SK-N-SH (cell line): Measurements from ENCODE around the gene PCYT2. TPM values are rescaled to one million over a fixed set of nuclear protein-coding genes. Genes with fewer than 3 reads are reported as not detected.

ENCODE experiments used
- CTCF ChIA-PET: fragments of 300-600, 350-600 bp; formaldehyde crosslinking; extraction: SDS; loops from one replicate; lab custom pipeline; 2021; lab: Yijun Ruan, JAX
- POLR2A ChIA-PET: fragments of 350-600 bp; sonication (Branson Sonifier 250); formaldehyde crosslinking; extraction: SDS; loops from one replicate; lab custom pipeline; 2020; ENCODE audit warnings: antibody characterized with exemption, inconsistent platforms; lab: Yijun Ruan, JAX
- DNase-seq: peaks from one replicate; pipeline ENCODE4 v3.0.0; 2012
- H2AFZ ChIP-seq: fragments of 200-600 bp; sonication (generic); 2 replicates; pipeline ENCODE4 v1.8.1; 2016; ENCODE audit warnings: antibody characterized with exemption, mild to moderate bottlenecking, low read depth
- H3F3A ChIP-seq: fragments of 200-600 bp; sonication (generic); replicated peaks from 2 replicates; pipeline ENCODE3; 2016; ENCODE audit warnings: antibody characterized with exemption, mild to moderate bottlenecking; ENCODE audit not compliant: insufficient read depth
- H3K27ac ChIP-seq, 2 experiments: fragments of 200-500 bp in 1 of 2; fragments of 200-600 bp in 1 of 2; sonication (Bioruptor generic) in 1 of 2; sonication (generic), shearing (Covaris generic) in 1 of 2; 2 replicates each; pipeline versions ENCODE4 v1.5.1 to v1.6.1; 2014 to 2016; ENCODE audit warnings: low read depth in 2 of 2, inconsistent platforms in 1 of 2, low read length in 1 of 2, mild to moderate bottlenecking in 1 of 2, mixed read lengths in 1 of 2
- H3K27me3 ChIP-seq: fragments of 200-600 bp; sonication (generic), shearing (Covaris generic); 2 replicates; pipeline ENCODE4 v1.6.1; 2016; ENCODE audit warnings: mixed run types; ENCODE audit not compliant: insufficient read depth
- H3K36me3 ChIP-seq, 2 experiments: fragments of 200-500 bp in 1 of 2; fragments of 200-600 bp in 1 of 2; sonication (Bioruptor generic) in 1 of 2; sonication (generic) in 1 of 2; replicated peaks in 1 of 2; 2 replicates each; pipeline versions ENCODE3 to v1.5.1; 2014 to 2016; ENCODE audit warnings: low read length in 1 of 2, mild to moderate bottlenecking in 1 of 2; ENCODE audit not compliant: insufficient read depth in 2 of 2, control insufficient read depth in 1 of 2
- H3K4me1 ChIP-seq, 2 experiments: fragments of 200-500 bp in 1 of 2; fragments of 200-600 bp in 1 of 2; sonication (Bioruptor generic) in 1 of 2; sonication (generic), shearing (Covaris generic) in 1 of 2; 2 replicates each; pipeline versions ENCODE4 v1.5.1 to v1.6.1; 2014 to 2016; ENCODE audit warnings: low read depth in 1 of 2, low read length in 1 of 2, mixed run types in 1 of 2; ENCODE audit not compliant: insufficient read depth in 2 of 2, control insufficient read depth in 1 of 2
- H3K4me2 ChIP-seq: fragments of 200-600 bp; sonication (generic), shearing (Covaris generic); 2 replicates; pipeline ENCODE4 v1.6.1; 2017; ENCODE audit warnings: mixed run types
- H3K4me3 ChIP-seq, 2 experiments: fragments of 200-500 bp in 1 of 2; fragments of 200-600 bp in 1 of 2; sonication (Bioruptor generic) in 1 of 2; sonication (generic), shearing (Covaris generic) in 1 of 2; 2 replicates each; pipeline versions ENCODE4 v1.5.1 to v1.8.1; 2014 to 2016; ENCODE audit warnings: low read depth in 2 of 2, inconsistent platforms in 1 of 2, low read length in 1 of 2, mild to moderate bottlenecking in 1 of 2, mixed read lengths in 1 of 2, moderate library complexity in 1 of 2
- H3K79me2 ChIP-seq: fragments of 200-600 bp; sonication (generic); 2 replicates; pipeline ENCODE4 v1.8.1; 2017; ENCODE audit warnings: mild to moderate bottlenecking; ENCODE audit not compliant: insufficient read depth
- H3K9ac ChIP-seq: fragments of 200-600 bp; sonication (generic); 2 replicates; pipeline ENCODE4 v1.6.1; 2017; ENCODE audit warnings: mixed run types
- H3K9me2 ChIP-seq: fragments of 200-600 bp; sonication (generic); 2 replicates; pipeline ENCODE4 v1.6.1; 2017; ENCODE audit warnings: mixed run types
- H3K9me3 ChIP-seq: fragments of 200-600 bp; sonication (generic); 2 replicates; pipeline ENCODE4 v1.6.1; 2017; ENCODE audit warnings: mixed run types, mild to moderate bottlenecking, moderate library complexity
- H4K20me1 ChIP-seq: fragments of 200-600 bp; sonication (generic); 2 replicates; pipeline ENCODE4 v1.6.1; 2017; ENCODE audit warnings: mild to moderate bottlenecking, mixed run types; ENCODE audit not compliant: insufficient read depth
- CHD2 ChIP-seq: fragments of 150-350 bp; IDR thresholded peaks from 2 replicates; pipeline ENCODE4 v1.6.1; 2018; ENCODE audit warnings: low read length; ENCODE audit not compliant: partially characterized antibody
- EP300 ChIP-seq, 2 experiments: IDR thresholded peaks; 2 replicates each; pipeline versions ENCODE4 v1.4.0 to v1.6.1; 2012; ENCODE audit warnings: borderline replicate concordance in 1 of 2, low read depth in 1 of 2, low read length in 1 of 2
- EZH2phosphoT487 ChIP-seq: fragments of 200-600 bp; sonication (generic); IDR thresholded peaks from 2 replicates; pipeline ENCODE4 v1.6.1; 2017; ENCODE audit warnings: low read depth, mixed run types, mild to moderate bottlenecking, antibody characterized with exemption, moderate library complexity, borderline replicate concordance
- GABPA ChIP-seq: IDR thresholded peaks from 2 replicates; pipeline ENCODE4 v1.4.0; 2012; ENCODE audit warnings: low read depth, mild to moderate bottlenecking
- GATA2 ChIP-seq: sonication (generic); formaldehyde crosslinking; IDR thresholded peaks from 2 replicates; pipeline ENCODE4 v1.5.0; 2020; ENCODE audit warnings: mild to moderate bottlenecking, missing genetic modification reagents
- MAX ChIP-seq: IDR thresholded peaks from 2 replicates; pipeline ENCODE4 v1.4.0; 2012; ENCODE audit warnings: low read depth
- MXI1 ChIP-seq: IDR thresholded peaks from 2 replicates; pipeline ENCODE4 v1.6.1; 2012; ENCODE audit warnings: mild to moderate bottlenecking, low read depth, low read length, improper control_type of control experiment
- POLR2AphosphoS5 ChIP-seq: IDR thresholded peaks from 2 replicates; pipeline ENCODE4 v1.6.1; 2012; ENCODE audit warnings: low read depth, low read length
- RAD21 ChIP-seq: IDR thresholded peaks from 2 replicates; pipeline ENCODE4 v1.6.1; 2012; ENCODE audit warnings: mild to moderate bottlenecking, low read length
- RXRA ChIP-seq: IDR thresholded peaks from 2 replicates; pipeline ENCODE4 v1.4.0; 2012; ENCODE audit warnings: low read depth, mild to moderate bottlenecking, borderline replicate concordance
- SIN3A ChIP-seq: IDR thresholded peaks from 2 replicates; pipeline ENCODE4 v1.6.1; 2012; ENCODE audit warnings: low read depth, mild to moderate bottlenecking, low read length, moderate library complexity, borderline replicate concordance
- SMC3 ChIP-seq: IDR thresholded peaks from 2 replicates; pipeline ENCODE4 v1.6.1; 2012; ENCODE audit warnings: low read depth, low read length, improper control_type of control experiment
- TAF1 ChIP-seq: IDR thresholded peaks from 2 replicates; pipeline ENCODE4 v1.6.1; 2012; ENCODE audit warnings: low read depth, mild to moderate bottlenecking, low read length, moderate library complexity, borderline replicate concordance
- TCF12 ChIP-seq: IDR thresholded peaks from 2 replicates; pipeline ENCODE4 v1.4.0; 2012
- USF1 ChIP-seq: IDR thresholded peaks from 2 replicates; pipeline ENCODE4 v1.4.0; 2012; ENCODE audit warnings: low read depth, borderline replicate concordance
- USF2 ChIP-seq: fragments of 150-350 bp; IDR thresholded peaks from 2 replicates; pipeline ENCODE4 v1.6.1; 2017; ENCODE audit warnings: antibody characterized with exemption, low read length, low read depth, borderline replicate concordance
- YY1 ChIP-seq: IDR thresholded peaks from 2 replicates; pipeline ENCODE4 v1.4.0; 2012; ENCODE audit warnings: low read depth, mild to moderate bottlenecking
- WGBS: methylation state at CpG from one replicate; pipeline ENCODE4 v1.1.6; 2017; ENCODE audit warnings: low lambda C conversion rate; 5-methylcytosine and 5-hydroxymethylcytosine counted together
- polyA plus RNA-seq, 3 experiments: library from polyadenylated mRNA; depleted of rRNA; stranded (reverse); fragments of >200 nt; gene quantifications; 2 replicates each; pipeline ENCODE4 v1.2.3, GENCODE V29; 2012

PCYT2 gene
- polyA plus RNA-seq, 1 of the 3 experiments (the other 2 are of a cell fraction): 46.2 TPM

GRCh38 chr17:81917565-81918332 lies 6.5 kb upstream of the PCYT2 start, which contains the start of gene SIRT7 (continued):
- TF ChIP-seq TAF1 (peak; percentile 81), CHD2 (no peak), GATA2 (CRISPR knock-in tag) (no peak), RXRA (no peak), RAD21 (no peak), MXI1 (peak; percentile 55; the same call in 1 of the 2 replicates), GABPA (peak; percentile 78), MAX (peak; percentile 21; the same call in 1 of the 2 replicates), SIN3A (peak; percentile 69; the same call in 1 of the 2 replicates), EP300 (IDR thresholded peaks at IDR 0.05; ENCODE audit: borderline replicate concordance in 1 of 2, low read depth in 1 of 2, low read length in 1 of 2) (no peak), POLR2AphosphoS5 (peak; percentile 87), EZH2phosphoT487 (no peak), YY1 (peak; percentile 75)

GRCh38 chr17:81916234-81917001 lies 5.2 kb upstream of the PCYT2 start:
- H3K9me3 ChIP-seq: no peaks in the 10 kb centered on the region
- peak overlapping the region; percentile 68; the same call in 1 of the 2 replicates for H3K9ac ChIP-seq
- peak overlapping the region; percentile 89 to 100 for H3K4me3 ChIP-seq
- WGBS: 79% methylated on average over 20 of the region's 21 CpGs
- no peaks in the 10 kb centered on the region for H3K9me2 ChIP-seq
- peaks cover 7 to 26% of the 10 kb centered on the region in 2 experiments; a peak in 3 of 4 replicates for H3K4me1 ChIP-seq
- H2AFZ ChIP-seq: no peak overlapping the region
- H3K27me3 ChIP-seq: no peaks in the 10 kb centered on the region
- ChIA-PET CTCF (interaction anchor here (0.5 to 3.4 kb wide), 6 partner anchors 11 to 106 kb away, joined by 3 to 22 read pairs (median 4); partner anchors contain the start of genes CENPX, MAFG, NOTUM and PYCR1), POLR2A (interaction anchor here (0.7 to 1.3 kb wide), 3 partner anchors 21 to 105 kb away, joined by 3 to 8 read pairs (median 3); partner anchors contain the start of gene PYCR1)
- H3K36me3 ChIP-seq: peaks cover 25 to 73% of the 10 kb centered on the region in 2 experiments
- no peak overlapping the region for H3K27ac ChIP-seq
- H4K20me1 ChIP-seq: peaks cover 64% of the 10 kb centered on the region
- TF ChIP-seq TCF12 (no peak), SIN3A (no peak), USF1 (no peak), RXRA (no peak), SMC3 (no peak), USF2 (no peak)
- TF ChIP-seq, all 33 proteins: peak for 0
- Histone ChIP-seq H3K4me2 (peak overlapping the region; percentile 76), H3K79me2 (peaks cover 60% of the 10 kb centered on the region), H3F3A (peaks cover 31% of the 10 kb centered on the region)
- no peak for DNase-seq
